Measurements from ENCODE around the gene CHRNA10.

Gene CHRNA10

GRCh38 chr11:3641701-3642070 lies 29.5 kb downstream of the CHRNA10 start, which contains the start of gene ART5:
TSS of gene ART5 (minus strand) at chr11:3641992. CDS start at chr11:3641862, 130 bp downstream.
- DNase-seq (ENCODE audit: low read depth, low spot score), result no peak
- no peaks in the 10 kb centered on the region for H3K36me3 ChIP-seq (ENCODE audit: insufficient read depth, insufficient read length, low read length)
- TF ChIP-seq YY1 (IDR thresholded peaks at IDR 0.05; ENCODE audit: insufficient read depth, insufficient read length) (no peak), SUZ12 (IDR thresholded peaks at IDR 0.05; ENCODE audit: extremely low read depth, insufficient read depth, insufficient read length) (no peak), ZNF274 (IDR thresholded peaks at IDR 0.05; ENCODE audit: low read depth, low read length) (no peak)
- peaks cover 10% of the 10 kb centered on the region for H3K27me3 ChIP-seq (ENCODE audit: insufficient read depth, insufficient read length)
- H3K4me1 ChIP-seq (ENCODE audit: insufficient read depth, insufficient read length), result peaks cover 5% of the 10 kb centered on the region
- H3K9me3 ChIP-seq (ENCODE audit: insufficient read depth, low read length), result peaks cover 8% of the 10 kb centered on the region; the same call in 1 of the 2 replicates
- peak within 1 kb of the TSS; percentile 74 for H3K9ac ChIP-seq (ENCODE audit: insufficient read length, low read depth)
- peak within 1 kb of the TSS; percentile 58 for H3K4me3 ChIP-seq (ENCODE audit: insufficient read length, low read depth)

- TF ChIP-seq YY1 (IDR thresholded peaks at IDR 0.05; ENCODE audit: insufficient read depth, insufficient read length) (no peak), ZNF274 (IDR thresholded peaks at IDR 0.05; ENCODE audit: low read depth, low read length) (no peak), SUZ12 (IDR thresholded peaks at IDR 0.05; ENCODE audit: extremely low read depth, insufficient read depth, insufficient read length) (no peak)
- H3K27me3 ChIP-seq (ENCODE audit: insufficient read depth, insufficient read length), result peaks cover 10% of the 10 kb centered on the region
- peaks cover 5% of the 10 kb centered on the region for H3K4me1 ChIP-seq (ENCODE audit: insufficient read depth, insufficient read length)
- H3K4me3 ChIP-seq (ENCODE audit: insufficient read length, low read depth), result peak overlapping the region; percentile 58
- H3K36me3 ChIP-seq (ENCODE audit: insufficient read depth, insufficient read length, low read length), result no peaks in the 10 kb centered on the region
- DNase-seq (ENCODE audit: low read depth, low spot score), result no peak
- H3K9ac ChIP-seq (ENCODE audit: insufficient read length, low read depth), result peak overlapping the region; percentile 39
- H3K9me3 ChIP-seq (ENCODE audit: insufficient read depth, low read length), result peaks cover 8% of the 10 kb centered on the region; the same call in 1 of the 2 replicates
These were observed 30.0 kb downstream of the CHRNA10 start for GRCh38 chr11:3641191-3641590.

GRCh38 chr11:3639841-3640240 lies 31.3 kb downstream of the CHRNA10 start:
- peaks cover 10% of the 10 kb centered on the region for H3K27me3 ChIP-seq (ENCODE audit: insufficient read depth, insufficient read length)
- H3K9ac ChIP-seq (ENCODE audit: insufficient read length, low read depth), result no peak overlapping the region
- H3K9me3 ChIP-seq (ENCODE audit: insufficient read depth, low read length), result peaks cover 7% of the 10 kb centered on the region; the same call in 1 of the 2 replicates
- peaks cover 5% of the 10 kb centered on the region for H3K4me1 ChIP-seq (ENCODE audit: insufficient read depth, insufficient read length)
- TF ChIP-seq ZNF274 (IDR thresholded peaks at IDR 0.05; ENCODE audit: low read depth, low read length) (no peak), SUZ12 (IDR thresholded peaks at IDR 0.05; ENCODE audit: extremely low read depth, insufficient read depth, insufficient read length) (no peak), YY1 (IDR thresholded peaks at IDR 0.05; ENCODE audit: insufficient read depth, insufficient read length) (no peak)
- DNase-seq (ENCODE audit: low read depth, low spot score), result no peak
- no peak overlapping the region for H3K4me3 ChIP-seq (ENCODE audit: insufficient read length, low read depth)
- H3K36me3 ChIP-seq (ENCODE audit: insufficient read depth, insufficient read length, low read length), result no peaks in the 10 kb centered on the region

GRCh38 chr11:3638513-3638912 lies 32.7 kb downstream of the CHRNA10 start:
- no peak for DNase-seq (ENCODE audit: low read depth, low spot score)
- Histone ChIP-seq H3K4me3 (ENCODE audit: insufficient read length, low read depth) (no peak overlapping the region), H3K36me3 (ENCODE audit: insufficient read depth, insufficient read length, low read length) (no peaks in the 10 kb centered on the region), H3K27me3 (ENCODE audit: insufficient read depth, insufficient read length) (peaks cover 10% of the 10 kb centered on the region), H3K4me1 (ENCODE audit: insufficient read depth, insufficient read length) (peaks cover 3% of the 10 kb centered on the region), H3K9ac (ENCODE audit: insufficient read length, low read depth) (no peak overlapping the region), H3K9me3 (ENCODE audit: insufficient read depth, low read length) (no peaks in the 10 kb centered on the region)
- TF ChIP-seq SUZ12 (IDR thresholded peaks at IDR 0.05; ENCODE audit: extremely low read depth, insufficient read depth, insufficient read length) (no peak), ZNF274 (IDR thresholded peaks at IDR 0.05; ENCODE audit: low read depth, low read length) (no peak), YY1 (IDR thresholded peaks at IDR 0.05; ENCODE audit: insufficient read depth, insufficient read length) (no peak)

- TF ChIP-seq SUZ12 (IDR thresholded peaks at IDR 0.05; ENCODE audit: extremely low read depth, insufficient read depth, insufficient read length) (no peak), ZNF274 (IDR thresholded peaks at IDR 0.05; ENCODE audit: low read depth, low read length) (no peak), YY1 (IDR thresholded peaks at IDR 0.05; ENCODE audit: insufficient read depth, insufficient read length) (no peak)
- Histone ChIP-seq H3K4me1 (ENCODE audit: insufficient read depth, insufficient read length) (no peaks in the 10 kb centered on the region), H3K36me3 (ENCODE audit: insufficient read depth, insufficient read length, low read length) (no peaks in the 10 kb centered on the region), H3K4me3 (ENCODE audit: insufficient read length, low read depth) (no peak overlapping the region), H3K27me3 (ENCODE audit: insufficient read depth, insufficient read length) (peaks cover 10% of the 10 kb centered on the region), H3K9ac (ENCODE audit: insufficient read length, low read depth) (no peak overlapping the region), H3K9me3 (ENCODE audit: insufficient read depth, low read length) (no peaks in the 10 kb centered on the region)
- no peak for DNase-seq (ENCODE audit: low read depth, low spot score)
These were observed 34.0 kb downstream of the CHRNA10 start for GRCh38 chr11:3637201-3637600.

- Histone ChIP-seq H3K4me3 (ENCODE audit: insufficient read length, low read depth) (no peak overlapping the region), H3K4me1 (ENCODE audit: insufficient read depth, insufficient read length) (no peaks in the 10 kb centered on the region), H3K36me3 (ENCODE audit: insufficient read depth, insufficient read length, low read length) (no peaks in the 10 kb centered on the region), H3K27me3 (ENCODE audit: insufficient read depth, insufficient read length) (peaks cover 1% of the 10 kb centered on the region), H3K9ac (ENCODE audit: insufficient read length, low read depth) (no peak overlapping the region), H3K9me3 (ENCODE audit: insufficient read depth, low read length) (no peaks in the 10 kb centered on the region)
- DNase-seq (ENCODE audit: low read depth, low spot score), result no peak
- no peak for TF ChIP-seq ZNF274 (IDR thresholded peaks at IDR 0.05; ENCODE audit: low read depth, low read length)
- no peak for TF ChIP-seq SUZ12 (IDR thresholded peaks at IDR 0.05; ENCODE audit: extremely low read depth, insufficient read depth, insufficient read length)
- TF ChIP-seq YY1 (IDR thresholded peaks at IDR 0.05; ENCODE audit: insufficient read depth, insufficient read length), result no peak
These were observed 35.4 kb downstream of the CHRNA10 start for GRCh38 chr11:3635641-3636375.

- H3K27me3 ChIP-seq (ENCODE audit: insufficient read depth, insufficient read length), result no peaks in the 10 kb centered on the region
- no peaks in the 10 kb centered on the region for H3K9me3 ChIP-seq (ENCODE audit: insufficient read depth, low read length)
- H3K4me1 ChIP-seq (ENCODE audit: insufficient read depth, insufficient read length), result no peaks in the 10 kb centered on the region
- no peak overlapping the region for H3K9ac ChIP-seq (ENCODE audit: insufficient read length, low read depth)
- H3K36me3 ChIP-seq (ENCODE audit: insufficient read depth, insufficient read length, low read length), result no peaks in the 10 kb centered on the region
- H3K4me3 ChIP-seq (ENCODE audit: insufficient read length, low read depth), result no peak overlapping the region
- DNase-seq (ENCODE audit: low read depth, low spot score), result no peak
- TF ChIP-seq ZNF274 (IDR thresholded peaks at IDR 0.05; ENCODE audit: low read depth, low read length) (no peak), YY1 (IDR thresholded peaks at IDR 0.05; ENCODE audit: insufficient read depth, insufficient read length) (no peak), SUZ12 (IDR thresholded peaks at IDR 0.05; ENCODE audit: extremely low read depth, insufficient read depth, insufficient read length) (no peak)
These were observed 39.0 kb downstream of the CHRNA10 start for GRCh38 chr11:3632070-3632660.

Data from NT2/D1 (cell line).